ENCODE data around the gene APOBR. TPM values are rescaled to one million over a fixed set of nuclear protein-coding genes. Genes with fewer than 3 reads are reported as not detected.
A peak's percentile ranks its signal among the peaks of the same experiment; 100 is the strongest.

APOBR gene
- total and polyA plus RNA-seq, 2 of the 13 experiments (the other 11 are each of a cell fraction or from before 2014, with no cell fraction given), result 0.03 TPM; not detected in 1

DNA sequence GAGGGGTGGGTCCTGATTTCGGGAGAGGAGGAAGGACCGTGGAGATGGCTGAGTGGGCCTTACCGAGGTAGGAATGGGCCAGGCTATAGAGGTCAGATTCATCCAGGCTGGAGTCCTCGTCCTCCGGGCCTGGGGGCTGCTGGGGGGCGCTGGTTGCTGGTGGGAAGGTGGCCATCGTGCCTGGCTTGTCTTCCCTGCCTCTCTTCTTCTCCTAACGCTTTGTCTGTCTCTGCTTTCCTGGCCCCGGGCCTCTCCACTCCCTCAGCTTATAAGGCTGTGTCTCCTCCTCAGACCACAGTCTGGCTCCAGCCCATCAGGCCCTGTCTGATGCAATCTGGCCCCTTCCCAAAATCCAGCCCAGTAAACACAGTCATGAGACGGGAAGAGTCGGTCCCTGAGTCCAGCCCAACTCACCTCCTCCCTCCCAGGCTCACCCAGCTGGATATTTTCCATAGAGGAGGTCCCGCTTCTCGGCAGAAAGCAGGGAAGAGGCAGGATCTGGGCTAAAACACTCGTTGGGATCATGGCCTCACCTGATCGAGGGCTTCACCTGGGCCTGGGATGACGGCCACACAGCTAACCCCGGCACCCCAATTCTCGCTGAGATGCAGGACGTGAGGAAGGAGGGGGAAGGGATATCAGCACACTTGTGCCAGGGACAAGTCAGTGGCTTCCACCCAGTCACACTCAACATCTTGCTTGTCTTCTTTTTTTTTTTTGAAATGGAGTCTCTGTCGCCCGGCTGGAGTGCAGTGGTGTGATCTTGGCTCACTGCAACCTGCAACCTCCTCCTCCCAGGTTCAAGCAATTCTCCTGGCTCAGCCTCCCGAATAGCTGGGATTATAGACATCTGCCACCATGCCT is 44.5 kb downstream of the APOBR start, which contains the start of gene NUPR1 (continued):
- TF ChIP-seq ZNF282 (IDR thresholded peaks at IDR 0.05; ENCODE audit: partially characterized antibody) (no peak), ZNF7 (CRISPR knock-in tag; IDR thresholded peaks at IDR 0.05) (no peak), RORA (CRISPR knock-in tag; IDR thresholded peaks at IDR 0.05) (no peak), ZNF468 (CRISPR knock-in tag; IDR thresholded peaks at IDR 0.05) (no peak), PHB2 (IDR thresholded peaks at IDR 0.05; ENCODE audit: partially characterized antibody) (no peak), NAIF1 (CRISPR knock-in tag; IDR thresholded peaks at IDR 0.05; ENCODE audit: borderline replicate concordance) (0 out of 2 replicates have a peak, but pooled peaks have one; percentile 56), HMGA1 (CRISPR knock-in tag; conservative IDR thresholded peaks at IDR 0.05) (no peak), GLMP (CRISPR knock-in tag; IDR thresholded peaks at IDR 0.05; ENCODE audit: borderline replicate concordance) (no peak), YY1 (IDR thresholded peaks at IDR 0.05; ENCODE audit: insufficient read depth, insufficient replicate concordance, low read depth, low read length) (no peak), ZNF18 (CRISPR knock-in tag; IDR thresholded peaks at IDR 0.05; ENCODE audit: insufficient replicate concordance) (no peak), NR2F1 (CRISPR knock-in tag; IDR thresholded peaks at IDR 0.05) (no peak), SRSF9 (IDR thresholded peaks at IDR 0.05; ENCODE audit: borderline replicate concordance, insufficient read depth, low read depth, low read length, poor library complexity, severe bottlenecking) (no peak), KLF13 (CRISPR knock-in tag; IDR thresholded peaks at IDR 0.05) (no peak), KDM1A (CRISPR knock-in tag; IDR thresholded peaks at IDR 0.05) (no peak), SMAD1 (CRISPR knock-in tag; IDR thresholded peaks at IDR 0.05; ENCODE audit: borderline replicate concordance, low read depth) (no peak), ADNP (CRISPR knock-in tag; IDR thresholded peaks at IDR 0.05) (no peak), ZFX (CRISPR knock-in tag; IDR thresholded peaks at IDR 0.05; ENCODE audit: low read depth) (peak; percentile 91), ZNF30 (CRISPR knock-in tag; IDR thresholded peaks at IDR 0.05) (no peak), ZFP1 (CRISPR knock-in tag; IDR thresholded peaks at IDR 0.05) (0 out of 2 replicates have a peak, but pooled peaks have one; percentile 39), RAD21 (CRISPR knock-in tag; IDR thresholded peaks at IDR 0.05) (no peak), ZNF652 (CRISPR knock-in tag; IDR thresholded peaks at IDR 0.05; ENCODE audit: borderline replicate concordance, low read depth) (no peak), ZNF496 (CRISPR knock-in tag; IDR thresholded peaks at IDR 0.05; ENCODE audit: insufficient replicate concordance) (no peak), MAFG (CRISPR knock-in tag; IDR thresholded peaks at IDR 0.05) (no peak)
- TF ChIP-seq, protein P1, sequence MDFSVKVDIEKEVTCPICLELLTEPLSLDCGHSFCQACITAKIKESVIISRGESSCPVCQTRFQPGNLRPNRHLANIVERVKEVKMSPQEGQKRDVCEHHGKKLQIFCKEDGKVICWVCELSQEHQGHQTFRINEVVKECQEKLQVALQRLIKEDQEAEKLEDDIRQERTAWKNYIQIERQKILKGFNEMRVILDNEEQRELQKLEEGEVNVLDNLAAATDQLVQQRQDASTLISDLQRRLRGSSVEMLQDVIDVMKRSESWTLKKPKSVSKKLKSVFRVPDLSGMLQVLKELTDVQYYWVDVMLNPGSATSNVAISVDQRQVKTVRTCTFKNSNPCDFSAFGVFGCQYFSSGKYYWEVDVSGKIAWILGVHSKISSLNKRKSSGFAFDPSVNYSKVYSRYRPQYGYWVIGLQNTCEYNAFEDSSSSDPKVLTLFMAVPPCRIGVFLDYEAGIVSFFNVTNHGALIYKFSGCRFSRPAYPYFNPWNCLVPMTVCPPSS (IDR thresholded peaks at IDR 0.05), result no peak
- TF ChIP-seq, protein P2, sequence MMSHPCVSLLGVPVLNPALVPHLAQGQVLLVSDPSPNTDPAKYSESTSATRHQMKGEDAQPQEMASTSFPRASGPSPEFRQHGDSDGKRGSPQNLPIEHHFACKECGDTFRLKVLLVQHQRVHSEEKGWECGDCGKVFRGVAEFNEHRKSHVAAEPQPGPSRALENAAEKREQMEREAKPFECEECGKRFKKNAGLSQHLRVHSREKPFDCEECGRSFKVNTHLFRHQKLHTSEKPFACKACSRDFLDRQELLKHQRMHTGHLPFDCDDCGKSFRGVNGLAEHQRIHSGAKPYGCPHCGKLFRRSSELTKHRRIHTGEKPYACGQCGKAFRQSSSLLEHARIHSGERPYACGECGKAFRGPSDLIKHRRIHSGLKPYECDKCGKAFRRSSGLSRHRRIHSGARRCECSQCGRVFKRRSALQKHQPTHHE (CRISPR knock-in tag; IDR thresholded peaks at IDR 0.05; ENCODE audit: borderline replicate concordance), result no peak

Measured in HepG2 (cell line).